Peyer's patch (tissue), 4 donors: ENCODE measurements around the gene MMAB.

Experiments
- CTCF ChIP-seq, 6 experiments: fragments of 450-650 bp in 4 of 6; fragments of 200-600 bp in 2 of 6; sonication (generic) in 1 of 6; IDR thresholded peaks; one replicate each; pipeline ENCODE4 v1.5.1; 2017 to 2019; ENCODE audit warnings: antibody characterized with exemption in 6 of 6, mild to moderate bottlenecking in 3 of 6, moderate library complexity in 1 of 6
- POLR2A ChIP-seq, 2 donors: fragments of 450-650 bp; IDR thresholded peaks; one replicate each; pipeline ENCODE4 v1.5.1; 2017; ENCODE audit warnings: antibody characterized with exemption in 2 of 2, mild to moderate bottlenecking in 2 of 2, moderate library complexity in 2 of 2

- TF ChIP-seq POLR2A (IDR thresholded peaks at IDR 0.05) = no peak
- no peak for TF ChIP-seq CTCF (IDR thresholded peaks at IDR 0.05)
These were observed 16.1 kb downstream of the MMAB start for GRCh38 chr12:109557200-109557599.
